Measurements from ENCODE around the gene SRP9.
"Not testable (repeated sequence)": the region's sequence is repeated elsewhere in the genome, so short reads cannot be mapped to it uniquely, and the experiment has no call there.

GRCh38 chr1:225815090-225815489 is 37.5 kb downstream of the SRP9 start:
- TF ChIP-seq, protein P1, sequence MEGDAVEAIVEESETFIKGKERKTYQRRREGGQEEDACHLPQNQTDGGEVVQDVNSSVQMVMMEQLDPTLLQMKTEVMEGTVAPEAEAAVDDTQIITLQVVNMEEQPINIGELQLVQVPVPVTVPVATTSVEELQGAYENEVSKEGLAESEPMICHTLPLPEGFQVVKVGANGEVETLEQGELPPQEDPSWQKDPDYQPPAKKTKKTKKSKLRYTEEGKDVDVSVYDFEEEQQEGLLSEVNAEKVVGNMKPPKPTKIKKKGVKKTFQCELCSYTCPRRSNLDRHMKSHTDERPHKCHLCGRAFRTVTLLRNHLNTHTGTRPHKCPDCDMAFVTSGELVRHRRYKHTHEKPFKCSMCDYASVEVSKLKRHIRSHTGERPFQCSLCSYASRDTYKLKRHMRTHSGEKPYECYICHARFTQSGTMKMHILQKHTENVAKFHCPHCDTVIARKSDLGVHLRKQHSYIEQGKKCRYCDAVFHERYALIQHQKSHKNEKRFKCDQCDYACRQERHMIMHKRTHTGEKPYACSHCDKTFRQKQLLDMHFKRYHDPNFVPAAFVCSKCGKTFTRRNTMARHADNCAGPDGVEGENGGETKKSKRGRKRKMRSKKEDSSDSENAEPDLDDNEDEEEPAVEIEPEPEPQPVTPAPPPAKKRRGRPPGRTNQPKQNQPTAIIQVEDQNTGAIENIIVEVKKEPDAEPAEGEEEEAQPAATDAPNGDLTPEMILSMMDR (IDR thresholded peaks at IDR 0.05 in 8 of 11, conservative IDR thresholded peaks at IDR 0.05 in 3 of 11), result not testable (repeated sequence)
- not testable (repeated sequence) for TF ChIP-seq POLR2AphosphoS5 (IDR thresholded peaks at IDR 0.05)

Data from spleen (tissue), 7 donors.